OCI-LY7 (cell line): ENCODE data around the gene NPM3. TPM values are rescaled to one million over a fixed set of nuclear protein-coding genes. Genes with fewer than 3 reads are reported as not detected.
"Not testable (repeated sequence)": the region's sequence is repeated elsewhere in the genome, so short reads cannot be mapped to it uniquely, and the experiment has no call there.

ENCODE experiments used
- BruUV-seq: library from RNA; stranded (reverse); fragments of 400-500 nt; replicated peaks from 2 replicates; lab custom pipeline; 2021; lab: Mats Ljungman, UMichigan
- CTCF ChIA-PET: fragments of 300-600 bp; sonication (Branson Sonifier 250); formaldehyde crosslinking; loops from one replicate; lab custom pipeline; 2022; ENCODE audit warnings: antibody characterized with exemption; ENCODE audit not compliant: unreplicated experiment; lab: Charles Lee
- POLR2A ChIA-PET: fragments of 300-600 bp; sonication (Branson Sonifier 250); formaldehyde crosslinking; loops from one replicate; lab custom pipeline; 2022; ENCODE audit warnings: antibody characterized with exemption; lab: Charles Lee
- DNase-seq: peaks from one replicate; pipeline ENCODE4 v3.0.0-alpha.2; 2015; ENCODE audit warnings: low spot score
- H2AFZ ChIP-seq: fragments of 200-600 bp; sonication (generic), shearing (Covaris generic); 2 replicates; pipeline ENCODE4 v1.6.1; 2014; ENCODE audit warnings: mild to moderate bottlenecking, antibody characterized with exemption, low read length, moderate library complexity
- H3K27ac ChIP-seq: fragments of 200-600 bp; sonication (generic); 2 replicates; pipeline ENCODE4 v1.5.1; 2014; ENCODE audit warnings: mixed run types, low read depth, mild to moderate bottlenecking, moderate library complexity, low read length, inconsistent platforms; ENCODE audit not compliant: poor library complexity, severe bottlenecking
- H3K36me3 ChIP-seq: fragments of 200-600 bp; sonication (generic); 2 replicates; pipeline ENCODE4 v1.6.1; 2014; ENCODE audit warnings: mild to moderate bottlenecking, antibody characterized with exemption, low read length, moderate library complexity, mixed read lengths; ENCODE audit not compliant: insufficient read depth
- H3K4me1 ChIP-seq: fragments of 200-600 bp; sonication (generic); 2 replicates; pipeline ENCODE4 v1.5.1; 2014; ENCODE audit warnings: mild to moderate bottlenecking, low read length; ENCODE audit not compliant: insufficient read depth, poor library complexity, severe bottlenecking
- H3K4me2 ChIP-seq: fragments of 200-600 bp; sonication (generic); 2 replicates; pipeline ENCODE4 v1.6.1; 2014; ENCODE audit warnings: mild to moderate bottlenecking, low read length
- H3K4me3 ChIP-seq: fragments of 200-600 bp; sonication (generic); 2 replicates; pipeline ENCODE4 v1.5.1; 2014; ENCODE audit warnings: mild to moderate bottlenecking, low read depth, low read length; ENCODE audit not compliant: poor library complexity, severe bottlenecking
- H3K79me2 ChIP-seq: fragments of 200-600 bp; sonication (generic); 2 replicates; pipeline ENCODE4 v1.6.1; 2016; ENCODE audit warnings: low read depth, mild to moderate bottlenecking, low read length, moderate library complexity, mixed read lengths; ENCODE audit not compliant: insufficient read depth
- H3K9me2 ChIP-seq: fragments of 200-600 bp; sonication (generic); 2 replicates; pipeline ENCODE4 v1.6.1; 2016; ENCODE audit warnings: mild to moderate bottlenecking, low read length, mixed read lengths; ENCODE audit not compliant: insufficient read depth
- H3K9me3 ChIP-seq: fragments of 200-600 bp; sonication (generic); 2 replicates; pipeline ENCODE4 v1.6.1; 2014; ENCODE audit warnings: mild to moderate bottlenecking, mixed run types, low read length, mixed read lengths
- H4K20me1 ChIP-seq: fragments of 200-600 bp; sonication (generic); 2 replicates; pipeline ENCODE4 v1.6.1; 2014; ENCODE audit warnings: mild to moderate bottlenecking, antibody characterized with exemption, low read length, moderate library complexity, mixed read lengths; ENCODE audit not compliant: insufficient read depth
- EZH2phosphoT487 ChIP-seq: fragments of 200-600 bp; sonication (generic); IDR thresholded peaks from 2 replicates; pipeline ENCODE4 v1.6.1; 2018; ENCODE audit warnings: low read depth, borderline replicate concordance, mild to moderate bottlenecking, mixed run types, antibody characterized with exemption, low read length, moderate library complexity, mixed read lengths
- intact Hi-C: fragments of 100-400 bp; cut with micrococcal nuclease; formaldehyde crosslinking; loops from one replicate; pipeline ENCODE4 v1.10.0; 2022; ENCODE audit not compliant: unreplicated experiment
- total RNA-seq, 2 experiments: library from RNA; depleted of rRNA in 1 of 2; stranded (reverse); fragments of >200 nt in 1 of 2; shearing (Covaris generic) in 1 of 2; gene quantifications; 2 replicates each; pipeline ENCODE4 v1.2.3, GENCODE V29; 2014 to 2022
- TF ChIP-seq, protein P1 (sequence below): fragments of 200-600 bp; sonication (generic); conservative IDR thresholded peaks from 2 replicates; pipeline ENCODE4 v1.5.1; 2014; ENCODE audit warnings: mild to moderate bottlenecking, antibody characterized with exemption, low read length, moderate library complexity, mixed read lengths

NPM3 gene
- total RNA-seq, 2 experiments from 2014 or later = 111 to 115 TPM

DNA sequence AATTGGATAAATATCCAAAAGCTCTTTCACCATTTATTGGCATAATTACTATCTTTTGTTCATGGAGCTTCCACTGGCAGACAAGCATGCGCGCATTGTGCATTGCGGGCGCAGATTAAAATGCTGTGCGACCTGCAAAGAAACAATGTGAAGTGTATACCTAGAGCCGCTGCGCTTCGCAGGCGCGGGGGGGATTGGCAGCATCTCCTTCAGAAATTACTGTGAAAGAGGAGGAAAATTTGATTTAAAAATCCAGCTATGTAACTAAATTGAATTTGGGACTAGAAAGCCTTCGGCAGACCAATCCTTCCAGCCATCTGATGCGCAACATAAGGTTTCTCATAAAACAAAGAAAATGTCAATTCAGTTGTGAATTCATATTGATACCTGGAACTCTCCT is 10.3 kb upstream of the NPM3 start:
- Histone ChIP-seq H3K27ac (no peak overlapping the region), H3K9me2 (no peaks in the 10 kb centered on the region), H3K4me2 (no peak overlapping the region), H3K36me3 (peaks cover 98% of the 10 kb centered on the region), H3K4me3 (no peak overlapping the region), H3K4me1 (no peaks in the 10 kb centered on the region), H3K79me2 (peaks cover 12% of the 10 kb centered on the region), H4K20me1 (peaks cover 11% of the 10 kb centered on the region; the same call in 1 of the 2 replicates), H3K9me3 (no peaks in the 10 kb centered on the region), H2AFZ (no peak overlapping the region)
- no TSS peak for BruUV-seq
- no peak for DNase-seq
- intact Hi-C loops = no loop called here
- CTCF ChIA-PET = no interaction called here
- no peak for TF ChIP-seq EZH2phosphoT487
- TF ChIP-seq, protein P1, sequence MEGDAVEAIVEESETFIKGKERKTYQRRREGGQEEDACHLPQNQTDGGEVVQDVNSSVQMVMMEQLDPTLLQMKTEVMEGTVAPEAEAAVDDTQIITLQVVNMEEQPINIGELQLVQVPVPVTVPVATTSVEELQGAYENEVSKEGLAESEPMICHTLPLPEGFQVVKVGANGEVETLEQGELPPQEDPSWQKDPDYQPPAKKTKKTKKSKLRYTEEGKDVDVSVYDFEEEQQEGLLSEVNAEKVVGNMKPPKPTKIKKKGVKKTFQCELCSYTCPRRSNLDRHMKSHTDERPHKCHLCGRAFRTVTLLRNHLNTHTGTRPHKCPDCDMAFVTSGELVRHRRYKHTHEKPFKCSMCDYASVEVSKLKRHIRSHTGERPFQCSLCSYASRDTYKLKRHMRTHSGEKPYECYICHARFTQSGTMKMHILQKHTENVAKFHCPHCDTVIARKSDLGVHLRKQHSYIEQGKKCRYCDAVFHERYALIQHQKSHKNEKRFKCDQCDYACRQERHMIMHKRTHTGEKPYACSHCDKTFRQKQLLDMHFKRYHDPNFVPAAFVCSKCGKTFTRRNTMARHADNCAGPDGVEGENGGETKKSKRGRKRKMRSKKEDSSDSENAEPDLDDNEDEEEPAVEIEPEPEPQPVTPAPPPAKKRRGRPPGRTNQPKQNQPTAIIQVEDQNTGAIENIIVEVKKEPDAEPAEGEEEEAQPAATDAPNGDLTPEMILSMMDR = no peak
- POLR2A ChIA-PET = interaction anchor here (0.7 kb wide), 1 partner anchor 261 kb away, joined by 3 read pairs; no protein-coding TSS in a partner anchor

DNA sequence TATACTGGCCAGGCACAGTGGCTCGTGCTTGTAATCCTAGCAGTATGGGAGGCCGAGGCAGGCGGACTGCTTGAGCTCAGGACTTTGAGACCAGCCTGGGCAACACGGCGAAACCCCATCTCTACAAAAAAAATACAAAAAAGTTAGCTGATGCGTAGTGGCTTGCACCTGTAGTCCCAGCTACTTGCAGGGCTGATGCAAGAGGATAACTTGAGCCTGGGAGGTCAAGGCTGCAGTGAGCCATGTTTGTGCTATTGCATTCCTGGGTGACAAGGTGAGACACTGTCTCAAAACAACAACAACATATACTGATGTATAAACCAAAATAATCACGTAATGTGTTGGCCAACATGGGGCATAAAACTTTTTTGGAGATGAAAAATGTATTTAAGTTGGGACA is 6.4 kb upstream of the NPM3 start:
- intact Hi-C loops = loop anchor here (10.0 kb wide), 1 partner anchor 575 kb away; no protein-coding TSS in a partner anchor
- H3K36me3 ChIP-seq = peaks cover 94% of the 10 kb centered on the region
- no TSS peak for BruUV-seq

DNA sequence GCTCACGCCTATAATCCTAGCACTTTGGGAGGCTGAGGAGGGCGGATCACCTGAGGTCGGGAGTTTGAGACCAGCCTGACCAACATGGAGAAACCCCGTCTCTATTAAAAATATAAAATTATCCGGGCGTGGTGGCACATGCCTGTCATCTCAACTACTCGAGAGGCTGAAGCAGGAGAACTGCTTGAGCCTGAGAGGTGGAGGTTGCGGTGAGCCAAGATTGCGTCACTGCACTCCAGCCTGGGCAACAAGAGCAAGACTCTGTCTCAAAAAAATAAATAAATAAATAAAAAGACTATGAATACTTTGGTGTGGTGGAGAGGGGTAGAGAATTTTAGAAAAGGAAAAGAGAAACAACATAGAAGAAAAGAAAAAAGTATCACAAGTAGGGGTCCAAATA is 6.0 kb upstream of the NPM3 start:
- DNase-seq, H4K20me1 ChIP-seq, H3K4me2 ChIP-seq, H3K9me3 ChIP-seq, H3K4me1 ChIP-seq, H2AFZ ChIP-seq, H3K9me2 ChIP-seq, CTCF ChIA-PET, H3K4me3 ChIP-seq, H3K27ac ChIP-seq, POLR2A ChIA-PET, H3K79me2 ChIP-seq, BruUV-seq: not testable (repeated sequence)
- peaks cover 94% of the 10 kb centered on the region for H3K36me3 ChIP-seq
- intact Hi-C loops = loop anchor here (10.0 kb wide), 1 partner anchor 574 kb away; no protein-coding TSS in a partner anchor

More for the DNA sequence above, 6.4 kb upstream of the NPM3 start:
- Histone ChIP-seq H4K20me1 (0 out of 2 replicates have a peak, but pooled peaks cover 2% of the 10 kb centered on the region), H3K4me3 (no peak overlapping the region), H3K4me2 (no peak overlapping the region), H3K9me2 (no peaks in the 10 kb centered on the region), H3K9me3 (no peaks in the 10 kb centered on the region), H3K27ac (no peak overlapping the region), H3K79me2 (no peaks in the 10 kb centered on the region), H3K4me1 (no peaks in the 10 kb centered on the region), H2AFZ (no peak overlapping the region)
- no peak for DNase-seq
- ChIA-PET POLR2A (interaction anchor here (0.7 kb wide), 2 partner anchors 482 to 1387 kb away, joined by 5 to 6 read pairs; no protein-coding TSS in a partner anchor), CTCF (no interaction called here)
- TF ChIP-seq, protein P1 = no peak
- no peak for TF ChIP-seq EZH2phosphoT487
